ENCODE results near the gene SDCCAG8.
A peak's percentile ranks its signal among the peaks of the same experiment; 100 is the strongest.
"Not testable (repeated sequence)": the region's sequence is repeated elsewhere in the genome, so short reads cannot be mapped to it uniquely, and the experiment has no call there.

SDCCAG8 gene

DNA sequence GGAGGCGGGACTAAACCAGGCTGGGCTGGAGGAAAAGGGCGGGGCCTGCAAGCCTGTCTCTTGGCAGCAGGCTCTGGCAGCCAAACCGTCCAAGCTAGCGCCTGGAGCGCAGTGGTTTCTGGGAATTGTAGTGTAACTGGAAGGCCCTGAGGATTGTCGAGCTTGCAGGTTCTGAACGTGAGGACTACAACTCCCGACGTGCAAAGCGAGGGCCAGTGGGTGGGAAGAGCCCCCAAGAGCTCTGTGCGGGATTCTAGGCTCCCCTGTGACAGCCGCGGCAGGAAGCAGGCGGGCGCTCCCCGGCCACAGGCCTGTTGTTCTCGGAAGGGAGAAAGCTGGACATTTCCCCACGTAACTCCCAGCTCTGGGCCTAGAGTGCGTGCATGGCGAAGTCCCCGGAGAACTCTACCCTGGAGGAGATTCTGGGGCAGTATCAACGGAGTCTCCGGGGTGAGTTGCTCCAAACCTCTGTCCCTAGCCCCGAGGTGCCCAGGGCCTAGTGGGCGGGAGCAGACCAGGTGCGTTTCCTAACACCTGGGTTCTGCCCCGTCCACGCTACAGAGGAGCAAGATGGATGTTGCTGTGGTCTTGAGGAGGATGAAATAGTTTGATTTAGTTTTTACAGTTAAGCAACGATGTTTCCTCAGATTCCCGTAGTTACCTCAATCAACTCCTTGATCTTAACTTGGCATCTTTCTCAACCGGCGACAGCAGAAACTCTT, at the start of gene SDCCAG8:
Gene SDCCAG8, plus strand, starts transcription at position 251 of the 722 bp plus-strand sequence. Its CDS starts 133 bp downstream, at position 384.
- peak; percentile 94 for DNase-seq (ENCODE audit: low read depth)

GRCh38 chr1:243211984-243212383, 43.9 kb upstream of the SDCCAG8 start:
- DNase-seq (ENCODE audit: low read depth) = not testable (repeated sequence)

DNA sequence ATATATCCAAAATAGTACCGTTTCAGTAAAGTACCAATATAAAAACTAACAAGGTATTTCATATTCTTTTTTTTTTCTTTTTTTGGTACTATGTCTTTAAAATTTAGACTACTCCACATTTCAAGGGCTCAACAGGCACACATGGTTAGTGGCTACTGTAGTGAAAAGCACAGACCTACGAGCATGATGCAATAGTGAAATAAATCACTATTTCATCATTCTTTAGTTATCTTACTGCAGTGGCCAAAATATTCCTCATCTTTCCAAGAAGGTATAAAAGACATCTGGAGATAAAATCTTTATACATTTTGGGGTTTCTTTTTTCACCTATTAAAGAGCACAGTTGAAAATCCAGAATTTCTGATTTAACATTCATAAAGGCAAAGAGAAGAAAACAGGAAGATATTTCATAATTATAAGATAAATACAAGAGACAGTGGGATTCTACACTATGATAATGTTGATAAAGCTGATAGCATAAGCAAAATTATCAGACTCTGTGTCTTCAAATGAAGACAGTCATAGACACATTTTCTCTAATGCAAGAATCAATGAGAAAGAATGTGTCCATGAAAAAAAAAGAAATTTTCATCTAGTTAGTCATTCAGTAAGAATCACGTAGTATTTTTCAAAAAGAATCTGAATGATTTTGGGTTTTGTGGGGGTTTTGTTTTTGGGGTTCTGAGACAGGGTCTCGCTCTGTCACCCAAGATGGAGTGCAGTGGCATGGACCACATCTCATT, 42.6 kb upstream of the SDCCAG8 start:
- no peak for DNase-seq (ENCODE audit: low read depth)

- not testable (repeated sequence) for DNase-seq (ENCODE audit: low read depth)
Measured at GRCh38 chr1:243215276-243215875, 40.5 kb upstream of the SDCCAG8 start.

GRCh38 chr1:243216741-243217140, 39.1 kb upstream of the SDCCAG8 start:
- no peak for DNase-seq (ENCODE audit: low read depth)

DNA sequence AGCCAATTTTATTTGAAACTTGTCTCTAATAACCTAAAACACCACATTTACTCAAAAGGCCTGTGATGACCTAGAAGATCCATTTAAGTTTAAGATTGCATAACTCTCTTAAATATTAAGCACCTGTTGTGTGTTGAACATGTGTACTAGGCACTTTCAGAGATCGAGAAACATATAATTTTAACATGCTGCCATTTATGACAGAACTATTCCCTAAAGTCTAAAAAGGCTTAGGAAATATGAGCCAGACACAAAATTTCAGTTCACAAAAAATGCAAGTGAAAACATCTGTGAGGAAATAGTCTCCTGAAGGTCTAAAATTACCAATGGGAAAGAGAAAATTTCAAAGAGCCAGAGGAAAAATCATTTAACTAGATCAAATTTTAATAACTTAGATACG, 38.5 kb upstream of the SDCCAG8 start:
- DNase-seq (ENCODE audit: low read depth) = no peak

DNA sequence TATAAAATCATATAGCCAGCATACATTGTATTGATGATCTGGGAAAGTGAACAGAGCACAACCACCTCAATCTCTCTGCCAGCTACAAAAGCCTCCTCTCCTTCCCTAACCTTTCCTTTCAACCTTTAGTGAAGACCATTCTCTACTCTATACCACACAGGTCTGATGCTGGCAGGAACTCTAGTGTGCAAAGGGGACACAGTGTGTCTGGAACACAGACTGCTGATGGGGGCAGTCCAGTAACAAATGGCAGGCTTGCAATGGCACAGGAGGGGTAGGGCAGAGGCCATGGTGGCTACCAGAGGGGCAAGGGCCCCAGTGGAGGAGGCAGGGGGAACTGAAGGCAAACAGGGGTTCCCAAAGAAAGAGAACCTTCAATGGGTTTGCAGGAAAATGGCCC, 37.8 kb upstream of the SDCCAG8 start:
- DNase-seq (ENCODE audit: low read depth) = no peak

GRCh38 chr1:243227622-243228021, 28.2 kb upstream of the SDCCAG8 start:
- DNase-seq (ENCODE audit: low read depth) = no peak

DNA sequence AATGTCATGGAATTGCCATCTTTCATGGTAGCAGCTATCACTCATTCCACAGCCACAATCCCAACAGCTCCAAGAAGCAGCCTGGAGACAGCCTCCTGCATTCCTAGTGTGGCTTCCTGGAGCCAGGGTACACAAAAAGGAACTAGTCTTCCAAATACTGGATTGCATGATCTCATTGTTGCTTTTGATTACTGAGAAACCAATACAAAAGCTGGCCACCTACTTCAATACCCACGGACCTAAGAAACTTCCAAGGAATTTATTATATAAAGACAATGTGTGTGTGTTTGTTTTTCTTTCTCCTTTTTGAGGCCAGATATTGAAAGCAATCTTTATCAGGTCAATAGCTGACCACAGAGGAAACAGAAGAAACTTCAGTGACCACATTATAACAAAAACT, 26.3 kb upstream of the SDCCAG8 start:
- DNase-seq (ENCODE audit: low read depth) = no peak

- DNase-seq (ENCODE audit: low read depth) = no peak
Measured at GRCh38 chr1:243230914-243231313, 24.9 kb upstream of the SDCCAG8 start.

DNA sequence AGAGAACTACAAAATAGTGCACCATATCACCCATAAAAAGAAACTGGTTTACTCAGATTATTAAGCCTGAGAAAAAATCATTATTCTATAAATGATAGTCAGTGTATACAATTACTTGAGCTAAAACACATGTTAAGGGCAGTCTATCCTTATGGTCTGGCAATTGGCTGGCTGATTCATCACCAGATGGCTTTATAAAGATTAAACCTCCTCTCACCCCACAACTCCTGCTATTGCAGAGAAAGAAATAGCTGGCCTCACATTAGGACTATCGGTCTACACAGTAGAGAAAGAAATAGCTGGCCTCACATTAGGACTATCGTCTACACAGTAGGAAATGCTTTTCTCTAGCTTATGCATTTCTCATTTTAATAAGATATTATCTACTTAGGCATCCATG, 21.9 kb upstream of the SDCCAG8 start:
- no peak for DNase-seq (ENCODE audit: low read depth)

DNA sequence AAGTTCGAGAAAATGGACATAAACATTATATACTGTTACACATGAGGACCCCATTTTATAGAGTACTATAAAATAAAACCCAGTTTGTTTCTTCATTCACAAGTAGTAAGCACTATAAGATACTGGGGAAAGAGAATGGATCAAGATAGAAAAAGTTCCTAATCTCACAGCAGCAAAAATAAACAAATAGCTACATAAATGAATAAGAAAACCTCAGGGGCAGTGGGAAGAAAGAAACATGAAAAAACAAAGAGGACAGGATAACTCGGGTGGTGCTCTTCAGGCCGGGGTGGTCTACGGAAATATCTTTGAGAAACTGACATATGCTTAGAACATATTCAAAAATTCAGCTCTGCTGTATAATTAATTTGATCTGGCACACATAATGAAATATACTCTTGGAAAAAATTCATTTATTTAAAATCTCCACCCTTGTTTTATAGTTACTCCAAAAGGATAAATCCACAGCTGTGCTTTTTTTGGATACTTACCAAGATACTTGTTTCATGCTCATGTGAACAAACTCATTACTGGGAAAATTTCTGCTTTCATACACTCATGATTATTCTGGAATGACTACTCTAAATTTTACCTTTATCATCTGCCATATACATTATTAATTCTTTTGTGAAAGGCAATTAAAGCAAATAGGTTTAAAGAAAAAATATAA, 20.7 kb upstream of the SDCCAG8 start:
- DNase-seq (ENCODE audit: low read depth) = no peak

DNA sequence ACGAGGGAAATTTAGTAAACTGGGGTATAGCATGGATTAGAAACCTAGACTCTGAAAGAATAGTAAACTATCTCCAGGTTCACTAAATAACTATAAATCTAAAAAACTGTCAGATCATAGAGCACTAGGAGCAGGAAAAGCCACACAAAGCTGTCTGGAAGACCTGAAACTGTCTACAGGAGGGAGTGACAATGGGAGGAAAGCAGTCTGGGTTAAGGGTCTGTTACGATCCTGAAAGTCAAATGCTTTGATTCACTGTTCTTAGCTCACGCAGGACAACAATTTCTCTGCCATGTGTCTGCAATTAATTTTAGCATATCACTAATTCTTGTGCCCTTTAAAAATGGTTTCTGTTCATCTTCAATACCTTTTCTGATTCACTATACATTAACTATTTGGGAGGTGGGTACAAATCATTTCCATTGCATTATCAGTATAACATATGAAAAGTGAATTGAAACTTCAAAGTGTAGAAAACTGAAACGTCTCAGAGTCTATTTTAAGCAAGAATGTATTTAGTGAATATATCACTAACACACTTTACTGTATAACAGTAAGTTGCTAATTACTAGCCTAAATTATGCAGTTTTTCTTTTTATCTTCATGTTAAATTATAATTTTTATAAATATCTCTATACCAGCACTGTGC, 19.1 kb upstream of the SDCCAG8 start:
- no peak for DNase-seq (ENCODE audit: low read depth)

DNA sequence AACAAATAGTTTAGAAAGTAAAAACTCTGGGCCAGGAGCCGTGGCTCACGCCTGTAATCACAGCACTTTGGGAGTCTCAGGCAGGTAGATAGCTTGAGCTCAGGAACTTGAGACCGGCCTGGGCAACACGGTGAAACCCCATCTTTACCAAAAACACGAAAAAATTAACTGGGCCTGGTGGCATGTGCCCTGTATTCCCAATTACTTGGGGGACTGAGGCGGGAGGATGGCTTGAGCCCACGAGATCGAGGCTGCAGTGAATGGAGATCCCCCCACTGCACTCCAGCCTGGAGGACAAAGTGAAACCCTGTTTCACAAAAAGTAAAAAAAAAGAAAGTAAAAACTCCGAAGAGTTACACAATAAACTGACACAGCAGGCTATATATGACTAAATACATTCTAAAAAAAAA, 11.4 kb upstream of the SDCCAG8 start:
- no peak for DNase-seq (ENCODE audit: low read depth)

DNA sequence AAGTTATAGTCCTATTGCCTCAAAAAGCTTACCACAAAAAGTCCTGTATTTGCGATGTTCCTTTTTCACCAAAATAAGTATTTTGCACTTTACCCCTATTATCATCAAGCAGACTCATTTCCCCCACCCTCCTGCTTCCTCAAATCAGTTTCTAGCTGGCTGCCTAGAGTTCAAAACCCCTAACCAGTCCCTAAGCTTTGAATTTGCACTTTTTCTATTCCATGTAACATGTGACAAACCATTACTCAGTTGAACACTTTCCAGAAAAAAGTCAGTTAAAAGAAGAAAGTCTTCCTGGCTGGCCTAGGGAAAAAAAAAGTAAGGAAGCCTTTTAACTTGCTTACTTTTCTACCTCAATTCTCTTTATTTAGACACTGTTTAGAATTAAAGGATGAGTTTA, 8.9 kb upstream of the SDCCAG8 start:
- no peak for DNase-seq (ENCODE audit: low read depth)

DNA sequence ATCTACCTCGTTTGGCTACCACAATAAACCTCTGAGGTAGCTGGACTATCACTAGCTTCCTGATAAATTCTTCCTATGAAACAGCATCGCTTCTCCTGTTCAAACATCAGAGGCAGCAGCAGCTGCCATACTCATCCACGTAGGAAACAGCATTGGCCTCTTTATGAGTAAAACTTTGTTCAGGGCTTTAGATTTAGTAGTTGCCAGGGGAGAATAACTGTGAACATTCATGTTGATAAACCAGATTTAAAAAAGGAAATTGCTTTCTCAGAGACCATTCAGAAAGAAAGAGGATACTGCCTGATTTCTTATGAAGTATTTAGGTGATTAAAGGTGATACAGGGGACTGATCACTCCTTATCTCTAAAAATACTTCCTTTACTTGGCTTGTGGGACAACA, 7.9 kb upstream of the SDCCAG8 start:
- DNase-seq (ENCODE audit: low read depth) = no peak

- no peak for DNase-seq (ENCODE audit: low read depth)
Measured at GRCh38 chr1:243249214-243249613, 6.6 kb upstream of the SDCCAG8 start.

DNA sequence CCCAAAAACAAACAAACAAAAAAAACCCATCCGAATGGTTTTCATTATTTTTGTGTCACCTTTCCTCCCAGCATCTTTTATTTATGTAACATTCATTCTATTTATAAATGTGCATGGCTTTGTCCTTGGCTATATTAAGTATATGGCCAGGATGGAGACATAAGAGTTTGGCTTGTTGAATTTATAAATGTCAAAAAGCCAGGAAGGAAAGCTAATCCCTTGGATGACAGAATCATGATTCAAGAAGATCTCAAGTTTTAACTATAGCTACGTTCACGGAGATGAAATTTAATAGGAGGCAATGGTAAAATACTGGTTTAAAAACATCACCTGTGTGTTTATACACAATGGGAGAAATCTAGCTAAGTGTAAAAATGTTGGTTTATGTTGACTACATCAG, 5.7 kb upstream of the SDCCAG8 start:
- no peak for DNase-seq (ENCODE audit: low read depth)

DNA sequence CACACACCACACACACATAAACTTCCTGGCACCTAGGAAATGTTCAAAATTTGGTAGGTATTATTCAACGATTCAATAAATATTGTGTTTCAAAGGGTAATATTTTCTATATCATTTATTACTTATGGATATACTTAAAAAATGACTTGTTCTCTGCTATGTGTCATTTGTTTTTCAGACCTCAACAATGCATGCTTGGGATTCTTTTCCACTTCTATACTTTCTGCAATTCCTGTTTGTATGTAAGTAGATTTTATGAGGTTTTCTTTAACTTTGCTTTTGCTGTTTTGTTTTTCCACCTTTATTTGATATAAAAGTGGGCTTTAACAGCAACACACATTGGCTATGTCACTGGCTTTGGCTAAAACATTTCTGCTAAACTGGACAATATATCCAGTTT, 4.3 kb upstream of the SDCCAG8 start:
- no peak for DNase-seq (ENCODE audit: low read depth)

- no peak for DNase-seq (ENCODE audit: low read depth)
Measured at GRCh38 chr1:243253211-243253925, 2.5 kb upstream of the SDCCAG8 start.

GRCh38 chr1:243253926-243254232, 2.0 kb upstream of the SDCCAG8 start:
- DNase-seq (ENCODE audit: low read depth) = no peak

Data from activated T-cell treated with anti-CD3 and anti-CD28 coated beads for 24 hours (primary cell).